ENCODE measurements around the gene CNPY1.

DNA sequence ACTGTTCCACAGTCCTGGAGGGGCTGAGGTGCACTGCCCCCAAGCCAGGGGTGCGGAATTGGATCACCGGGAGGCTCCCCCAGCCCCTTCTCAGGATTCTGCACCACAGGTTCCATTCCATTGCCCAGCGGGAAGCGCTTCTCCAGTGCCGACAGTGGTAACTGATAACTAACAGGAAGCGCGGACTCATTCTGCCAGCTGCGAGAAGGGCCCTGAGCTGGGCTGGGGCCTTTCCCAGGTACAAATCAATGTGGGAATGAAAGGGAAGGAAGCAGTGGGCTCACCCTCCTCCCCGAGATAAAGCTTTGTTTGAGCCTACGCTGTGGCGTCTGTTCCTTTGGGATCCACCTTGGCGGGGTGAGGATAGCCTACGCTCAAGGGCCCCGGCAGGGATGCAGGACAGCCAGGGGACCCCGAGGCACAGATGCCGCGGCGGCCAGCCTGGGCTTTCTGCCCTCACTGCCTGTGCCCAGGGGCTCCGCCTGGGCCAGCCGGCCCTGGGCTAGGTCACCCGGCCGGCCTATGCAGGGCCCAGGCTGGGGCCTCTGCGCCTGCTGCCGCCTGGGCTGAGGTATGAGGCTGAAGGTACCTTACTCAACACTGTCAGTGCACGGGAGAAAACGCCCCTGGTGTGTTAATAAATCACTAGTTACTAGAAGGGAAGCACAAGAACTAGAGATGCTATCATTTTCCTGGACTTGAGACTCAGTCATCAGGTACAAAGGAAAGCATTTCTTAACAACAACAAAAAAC, 49.0 kb downstream of the CNPY1 start:
- TF ChIP-seq, protein P1, sequence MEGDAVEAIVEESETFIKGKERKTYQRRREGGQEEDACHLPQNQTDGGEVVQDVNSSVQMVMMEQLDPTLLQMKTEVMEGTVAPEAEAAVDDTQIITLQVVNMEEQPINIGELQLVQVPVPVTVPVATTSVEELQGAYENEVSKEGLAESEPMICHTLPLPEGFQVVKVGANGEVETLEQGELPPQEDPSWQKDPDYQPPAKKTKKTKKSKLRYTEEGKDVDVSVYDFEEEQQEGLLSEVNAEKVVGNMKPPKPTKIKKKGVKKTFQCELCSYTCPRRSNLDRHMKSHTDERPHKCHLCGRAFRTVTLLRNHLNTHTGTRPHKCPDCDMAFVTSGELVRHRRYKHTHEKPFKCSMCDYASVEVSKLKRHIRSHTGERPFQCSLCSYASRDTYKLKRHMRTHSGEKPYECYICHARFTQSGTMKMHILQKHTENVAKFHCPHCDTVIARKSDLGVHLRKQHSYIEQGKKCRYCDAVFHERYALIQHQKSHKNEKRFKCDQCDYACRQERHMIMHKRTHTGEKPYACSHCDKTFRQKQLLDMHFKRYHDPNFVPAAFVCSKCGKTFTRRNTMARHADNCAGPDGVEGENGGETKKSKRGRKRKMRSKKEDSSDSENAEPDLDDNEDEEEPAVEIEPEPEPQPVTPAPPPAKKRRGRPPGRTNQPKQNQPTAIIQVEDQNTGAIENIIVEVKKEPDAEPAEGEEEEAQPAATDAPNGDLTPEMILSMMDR (IDR thresholded peaks at IDR 0.05): no peak
- TF ChIP-seq POLR2A (IDR thresholded peaks at IDR 0.05): no peak
- no peak for TF ChIP-seq POLR2AphosphoS5 (IDR thresholded peaks at IDR 0.05)
- TF ChIP-seq EP300 (IDR thresholded peaks at IDR 0.05): no peak
